ENCODE results near the gene SRPX2. TPM values are rescaled to one million over a fixed set of nuclear protein-coding genes. Genes with fewer than 3 reads are reported as not detected.

Gene SRPX2
- polyA plus RNA-seq, 4 donors, result 12.2 to 15.6 (median 12.6) TPM

DNA sequence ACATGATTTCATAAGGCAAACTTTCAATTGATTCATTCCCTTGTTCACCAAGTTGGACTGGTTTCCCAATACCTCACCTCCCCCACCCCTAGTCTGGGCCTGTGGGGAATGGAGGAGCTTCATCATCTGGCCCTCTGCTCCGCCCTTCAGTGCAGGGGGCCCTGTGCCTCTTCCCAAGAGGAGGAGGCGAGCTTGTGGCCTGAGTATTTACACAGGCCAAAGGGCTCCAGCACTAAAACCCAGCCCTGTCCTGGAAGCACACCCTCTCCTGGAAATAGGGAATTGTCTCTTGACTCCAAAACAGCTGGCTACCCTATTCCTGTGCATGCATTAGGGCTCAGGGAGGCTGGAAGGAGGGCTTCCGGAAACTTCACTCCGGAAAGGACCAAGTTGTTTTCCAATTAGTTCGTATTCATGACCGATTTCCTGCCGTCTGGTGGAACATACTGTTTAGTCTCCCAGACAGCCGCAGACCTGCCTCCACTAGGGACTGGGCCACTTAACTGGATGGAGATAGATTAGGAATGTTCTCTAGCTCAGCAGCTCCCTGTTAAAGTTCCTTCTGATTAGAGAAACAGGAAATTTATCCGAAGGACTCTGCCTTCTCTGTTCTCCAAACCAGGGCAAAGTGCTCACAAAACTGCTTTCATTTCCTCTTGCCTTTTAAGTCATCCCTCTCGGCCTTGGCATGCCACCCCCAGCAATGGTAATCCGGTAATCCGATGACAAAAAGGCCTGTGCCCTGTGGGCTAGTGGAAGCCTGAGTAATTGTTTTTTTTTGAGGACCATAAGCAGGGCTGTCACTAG, 5.8 kb downstream of the SRPX2 start:
- DNase-seq (ENCODE audit: low read depth in 4 of 4, low spot score in 2 of 4), result no peak

GRCh38 chrX:100650841-100651240, 6.8 kb downstream of the SRPX2 start:
- no peak for DNase-seq (ENCODE audit: low read depth in 4 of 4, low spot score in 2 of 4)

DNA sequence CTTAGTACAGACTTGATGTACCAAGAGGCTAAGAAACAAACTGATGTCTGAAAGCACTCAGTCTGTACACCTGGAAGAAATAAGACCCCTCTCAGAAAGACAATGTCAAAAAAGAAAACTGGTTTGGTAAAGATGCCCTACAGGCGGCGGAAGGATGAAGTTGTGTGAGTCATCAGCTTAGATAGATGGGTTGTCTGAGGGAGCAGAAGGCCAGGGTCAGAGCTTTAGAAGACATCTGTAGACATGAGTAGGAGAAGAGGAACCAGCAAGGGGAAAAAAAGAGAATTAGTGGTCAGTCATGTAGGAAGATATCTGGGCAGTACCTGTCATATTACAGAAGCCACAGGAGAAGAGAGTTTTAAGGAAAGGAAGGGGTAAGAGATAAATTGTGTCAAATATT, 8.3 kb downstream of the SRPX2 start:
- DNase-seq (ENCODE audit: low read depth in 4 of 4, low spot score in 2 of 4), result no peak

GRCh38 chrX:100654261-100654660, 10.3 kb downstream of the SRPX2 start:
- no peak for DNase-seq (ENCODE audit: low read depth in 4 of 4, low spot score in 2 of 4)

DNA sequence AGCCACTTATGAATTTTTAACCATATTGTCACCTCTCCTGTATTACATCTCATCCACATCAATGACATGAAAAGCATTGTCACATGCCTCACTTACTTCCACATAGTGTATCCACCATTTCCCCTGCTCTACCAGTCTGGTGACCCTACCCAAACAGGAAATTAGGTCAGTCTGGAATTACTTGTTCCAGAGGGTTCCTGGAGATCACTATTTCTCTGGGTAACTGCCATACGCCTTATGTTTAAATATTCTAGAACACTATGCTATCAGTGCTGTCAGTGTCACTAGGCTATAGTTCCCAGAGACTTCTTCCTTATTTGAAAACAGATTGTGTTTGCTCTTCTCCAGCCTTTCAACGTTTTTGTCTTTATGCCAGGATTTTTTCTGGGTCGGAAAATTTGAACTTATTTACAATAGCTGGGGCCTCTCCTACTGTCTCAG, 15.0 kb downstream of the SRPX2 start:
- no peak for DNase-seq (ENCODE audit: low read depth in 4 of 4, low spot score in 2 of 4)

DNA sequence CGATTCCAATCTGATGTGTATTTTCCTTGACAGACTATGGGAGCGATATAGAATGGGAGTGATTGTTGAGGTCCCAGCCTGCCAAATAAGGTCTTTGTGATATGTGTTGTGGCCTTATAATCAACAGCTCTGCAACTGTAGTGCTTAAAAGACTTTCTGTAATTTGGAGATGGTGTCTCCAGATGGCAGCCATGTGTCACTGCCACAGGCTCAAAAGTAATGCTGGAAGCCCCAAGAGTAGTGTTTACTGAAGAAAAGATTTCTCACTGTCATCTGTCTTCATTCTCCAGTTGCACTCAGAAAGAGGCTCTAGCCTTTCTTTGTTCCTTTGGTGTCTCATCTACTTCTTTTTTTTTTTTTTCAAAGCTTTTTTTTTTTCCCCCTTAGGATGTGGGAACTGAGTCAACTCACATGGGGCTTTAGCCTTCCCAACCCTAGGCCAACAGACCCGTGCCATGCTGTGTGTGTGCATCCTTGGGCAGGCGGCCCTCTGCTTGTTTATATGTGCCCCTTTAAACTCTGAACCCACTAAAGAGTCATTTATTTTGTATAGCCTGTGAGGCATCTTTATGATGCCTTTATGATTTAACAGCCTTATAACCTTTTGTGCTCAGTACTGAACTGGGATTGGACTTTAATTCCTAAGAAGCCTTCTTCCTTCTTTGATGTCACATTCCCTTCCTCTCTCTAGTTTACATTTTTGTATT, 15.6 kb downstream of the SRPX2 start:
- no peak for DNase-seq (ENCODE audit: low read depth in 4 of 4, low spot score in 2 of 4)

DNA sequence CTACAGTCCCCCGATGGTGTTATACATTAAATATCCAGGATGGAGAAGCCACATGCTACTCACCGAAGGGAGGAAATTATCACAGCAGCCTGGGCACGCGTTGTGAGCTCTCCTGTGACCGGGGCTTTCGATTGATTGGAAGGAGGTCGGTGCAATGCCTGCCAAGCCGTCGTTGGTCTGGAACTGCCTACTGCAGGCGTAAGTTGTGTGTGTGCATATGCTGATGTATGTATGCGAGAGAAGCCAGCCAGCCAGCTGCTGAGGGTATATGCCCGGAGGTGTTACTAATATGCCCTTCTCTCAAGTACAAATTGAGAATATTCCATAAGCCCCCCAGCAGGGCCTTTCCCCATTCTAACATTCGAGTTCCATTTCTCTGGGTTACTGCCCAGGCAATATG, 18.2 kb downstream of the SRPX2 start:
- DNase-seq (ENCODE audit: low read depth in 4 of 4, low spot score in 2 of 4), result no peak

- no peak for DNase-seq (ENCODE audit: low read depth in 4 of 4, low spot score in 2 of 4)
Measured at GRCh38 chrX:100662796-100663195, 18.8 kb downstream of the SRPX2 start.

- no peak for DNase-seq (ENCODE audit: low read depth in 4 of 4, low spot score in 2 of 4)
Measured at GRCh38 chrX:100663642-100664041, 19.6 kb downstream of the SRPX2 start.

DNA sequence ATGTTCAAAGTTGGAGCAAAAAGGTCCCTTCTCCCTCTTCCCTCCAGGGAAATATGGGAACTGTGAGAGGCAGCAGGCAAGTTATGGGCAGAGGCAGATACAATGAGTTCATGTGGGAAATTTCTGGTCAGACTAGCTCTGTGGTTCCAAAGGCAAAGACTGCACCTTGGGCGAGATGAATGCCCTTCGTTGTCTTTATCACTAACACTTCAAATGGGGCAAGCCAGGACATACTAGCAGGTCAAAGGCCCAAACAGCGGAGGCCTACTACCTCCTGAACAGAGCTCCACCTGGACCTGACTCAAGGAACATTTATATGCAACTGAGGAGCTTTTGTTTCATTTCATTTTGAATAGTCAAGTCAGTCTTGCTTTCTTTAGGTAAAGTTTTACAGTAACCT, 29.0 kb downstream of the SRPX2 start:
- no peak for DNase-seq (ENCODE audit: low read depth in 4 of 4, low spot score in 2 of 4)

GRCh38 chrX:100673397-100673953, 29.5 kb downstream of the SRPX2 start:
- DNase-seq (ENCODE audit: low read depth in 4 of 4, low spot score in 2 of 4), result no peak

DNA sequence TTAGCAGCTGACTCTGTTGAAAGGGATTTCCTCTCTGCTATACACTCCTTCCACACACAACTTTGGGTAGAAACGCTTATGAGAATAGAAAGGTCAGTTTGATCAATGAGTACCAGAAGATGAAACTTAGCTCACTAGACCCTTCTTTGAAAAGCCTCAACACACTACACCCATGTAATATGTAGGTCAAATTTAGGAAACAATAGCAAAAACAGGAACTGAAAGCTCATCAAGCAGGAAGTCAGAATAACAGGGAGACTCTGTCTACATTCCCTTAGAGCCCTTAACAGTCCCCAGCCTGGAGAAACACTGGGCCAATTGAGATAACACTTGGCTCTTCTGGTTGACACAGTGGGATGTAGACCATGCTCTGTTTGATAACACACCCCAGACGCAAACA, 30.7 kb downstream of the SRPX2 start:
- DNase-seq (ENCODE audit: low read depth in 4 of 4, low spot score in 2 of 4), result no peak

DNA sequence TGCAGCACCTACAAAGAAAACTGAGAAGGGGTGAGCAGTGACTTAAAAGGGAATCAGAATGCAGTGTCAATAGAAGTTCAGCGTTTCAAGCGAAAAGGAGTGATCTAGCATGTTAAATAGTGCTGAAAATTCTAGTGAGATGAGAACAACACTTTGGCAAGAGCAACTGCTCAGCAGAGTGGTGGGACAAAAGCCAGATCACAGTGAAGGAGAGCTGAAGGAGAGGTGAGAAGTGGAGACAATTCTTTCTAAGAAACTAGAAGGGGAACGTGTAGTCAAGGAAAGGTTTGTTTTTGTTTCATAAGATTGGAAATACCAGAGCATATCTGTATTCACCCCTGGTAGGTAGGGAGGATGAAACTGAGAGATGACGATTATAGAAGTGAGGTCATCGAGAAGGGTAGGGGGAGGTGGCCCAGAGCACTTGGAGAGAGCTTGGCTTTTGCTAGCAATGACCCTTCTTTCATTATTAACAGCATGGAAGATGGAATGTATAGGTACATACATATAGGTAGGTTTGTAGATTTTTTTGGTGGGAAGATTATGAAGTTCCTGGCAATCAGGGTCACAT, 33.7 kb downstream of the SRPX2 start:
- no peak for DNase-seq (ENCODE audit: low read depth in 4 of 4, low spot score in 2 of 4)

DNA sequence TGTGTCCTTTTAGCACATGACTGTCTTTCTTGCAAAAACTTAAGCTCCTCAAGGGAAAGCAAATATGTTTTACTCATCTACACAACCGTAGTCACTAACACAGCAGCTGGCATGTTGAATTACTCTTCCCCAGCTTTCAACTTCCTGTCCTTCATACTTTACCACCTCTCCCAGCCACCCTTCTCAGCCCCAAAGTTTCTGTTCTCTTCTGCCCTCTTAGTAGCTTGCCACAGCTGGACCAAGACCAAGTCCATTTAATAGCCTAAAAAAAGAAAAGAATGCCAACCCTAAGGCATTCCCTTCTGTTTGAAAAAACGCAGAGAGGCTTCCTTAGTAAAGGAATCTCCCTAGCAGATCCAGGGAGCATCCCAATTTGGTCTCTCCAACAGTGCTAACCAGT, 36.8 kb downstream of the SRPX2 start:
- no peak for DNase-seq (ENCODE audit: low read depth in 4 of 4, low spot score in 2 of 4)

DNA sequence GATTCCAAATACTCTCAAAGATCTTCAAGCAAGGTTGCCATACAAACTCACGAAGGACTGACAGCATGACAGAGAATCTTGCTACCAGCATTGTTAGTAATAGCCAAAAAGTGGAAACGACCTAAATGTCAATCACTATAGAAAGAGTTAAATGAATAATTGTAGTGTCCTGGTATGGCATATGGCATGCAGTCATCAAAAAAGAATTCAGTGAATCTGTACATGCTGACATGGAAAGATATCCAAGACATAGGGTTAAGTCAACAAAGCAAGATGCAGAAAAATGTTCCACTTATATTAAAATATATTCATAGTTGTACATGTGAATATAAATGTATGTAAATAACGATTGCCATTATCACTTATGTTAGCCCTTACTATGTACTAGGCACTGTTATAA, 37.6 kb downstream of the SRPX2 start:
- no peak for DNase-seq (ENCODE audit: low read depth in 4 of 4, low spot score in 2 of 4)

DNA sequence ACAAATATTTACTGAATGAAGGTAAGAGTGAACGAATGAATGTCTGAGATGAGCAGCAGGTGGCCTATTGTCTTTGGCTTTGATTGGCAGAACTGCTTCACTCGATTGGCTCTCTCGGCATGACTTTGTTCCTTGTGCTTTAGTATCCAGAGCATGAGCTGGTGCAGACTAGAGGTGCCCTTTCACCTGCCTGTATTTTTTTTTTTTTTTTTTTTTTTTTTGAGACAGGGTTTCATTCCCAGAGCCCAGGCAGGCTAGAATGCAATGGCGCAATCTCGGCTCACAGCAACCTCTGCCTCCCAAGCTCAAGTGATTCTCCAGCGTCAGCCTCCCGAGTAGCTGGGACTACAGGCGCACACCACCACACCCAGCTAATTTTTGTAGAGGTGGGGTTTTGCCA, 38.9 kb downstream of the SRPX2 start:
- DNase-seq (ENCODE audit: low read depth in 4 of 4, low spot score in 2 of 4), result no peak

DNA sequence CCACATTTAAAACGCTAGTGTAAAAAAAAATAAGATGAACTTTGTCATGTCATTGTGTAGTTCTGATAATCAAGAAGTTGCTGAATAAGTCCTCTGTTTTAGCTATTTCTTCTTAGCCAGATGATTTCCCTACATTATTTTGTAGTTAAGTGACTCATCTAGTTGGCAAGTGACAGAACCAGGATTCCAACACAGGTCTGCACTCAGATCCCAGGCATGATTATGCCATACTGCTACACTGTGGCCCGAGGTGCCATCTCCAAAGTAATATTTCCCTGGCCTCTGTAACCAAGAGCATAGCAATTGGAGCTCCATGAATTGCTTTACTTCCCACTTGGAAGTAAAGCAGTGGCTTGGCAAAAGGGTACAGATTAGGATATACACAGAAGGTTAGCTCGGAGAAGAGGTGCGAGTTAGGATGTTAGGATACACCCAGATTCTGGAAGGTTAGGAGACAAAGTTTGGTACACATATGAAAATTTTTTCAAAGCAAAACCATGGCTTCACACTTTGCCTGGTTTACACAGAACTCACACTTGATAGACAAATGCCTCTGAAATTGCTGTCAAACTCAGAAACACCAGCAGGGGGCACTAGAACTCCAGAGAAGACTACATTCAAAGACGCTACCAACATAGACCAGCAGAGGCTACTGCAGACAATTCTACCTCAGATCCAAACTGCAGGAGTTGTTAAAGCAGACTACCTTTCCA, 41.4 kb downstream of the SRPX2 start:
- DNase-seq (ENCODE audit: low read depth in 4 of 4, low spot score in 2 of 4), result peak in 3 of 4 donors; percentile 20 to 48 (median 32)

DNA sequence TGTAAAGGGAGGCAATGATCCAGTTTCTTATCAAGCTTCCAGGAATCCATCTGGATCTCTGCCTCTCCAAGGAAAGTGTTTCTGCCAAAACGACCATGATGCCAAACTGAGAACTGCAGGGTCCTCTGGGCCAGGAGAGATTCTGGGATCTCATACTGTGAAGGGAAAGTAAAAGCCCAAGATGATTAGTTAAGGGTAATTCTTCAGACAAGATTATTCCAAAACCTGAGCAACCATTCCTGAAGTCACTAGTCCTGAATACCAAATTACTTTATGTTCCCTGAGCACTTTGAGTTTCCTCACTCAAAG, 42.0 kb downstream of the SRPX2 start:
- no peak for DNase-seq (ENCODE audit: low read depth in 4 of 4, low spot score in 2 of 4)

GRCh38 chrX:100687128-100687527, 43.1 kb downstream of the SRPX2 start:
- DNase-seq (ENCODE audit: low read depth in 4 of 4, low spot score in 2 of 4), result no peak

- DNase-seq (ENCODE audit: low read depth in 4 of 4, low spot score in 2 of 4), result no peak
Measured at GRCh38 chrX:100687546-100687945, 43.5 kb downstream of the SRPX2 start.

DNA sequence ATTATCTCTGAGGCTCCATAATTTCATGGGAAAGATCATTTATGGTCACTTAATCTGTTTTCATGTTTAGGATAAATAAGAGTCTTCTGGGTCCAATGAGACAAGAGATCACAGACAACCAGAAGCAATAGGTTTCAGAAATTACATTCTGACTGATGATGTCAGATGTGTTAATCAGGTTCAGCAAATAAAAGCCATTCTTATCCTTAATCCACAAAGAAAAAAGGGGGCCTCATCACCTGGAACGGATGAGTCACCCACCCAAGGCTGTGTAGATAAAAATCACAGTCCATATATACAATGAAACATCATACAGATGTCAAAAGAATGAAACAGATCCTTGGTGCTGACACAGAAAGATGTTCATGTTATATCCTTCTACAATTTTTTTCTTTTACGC, 51.3 kb downstream of the SRPX2 start:
- no peak for DNase-seq (ENCODE audit: low read depth in 4 of 4, low spot score in 2 of 4)
